GM12864 (cell line): ENCODE measurements around the gene NRXN2.

Experiments used
- DNase-seq: peaks from one replicate; pipeline ENCODE4 v3.0.0-alpha.2; 2011; ENCODE audit warnings: low read depth
- H3K4me3 ChIP-seq: 2 replicates; pipeline ENCODE4 v1.5.1; 2011; ENCODE audit warnings: mild to moderate bottlenecking, low read depth, low read length, control low read depth
- TF ChIP-seq, protein P1 (sequence below): IDR thresholded peaks from 2 replicates; pipeline ENCODE4 v1.5.1; 2011; ENCODE audit warnings: low read depth, mild to moderate bottlenecking, moderate library complexity, low read length, control low read depth, inconsistent platforms; ENCODE audit errors: missing control alignments

Gene NRXN2

DNA sequence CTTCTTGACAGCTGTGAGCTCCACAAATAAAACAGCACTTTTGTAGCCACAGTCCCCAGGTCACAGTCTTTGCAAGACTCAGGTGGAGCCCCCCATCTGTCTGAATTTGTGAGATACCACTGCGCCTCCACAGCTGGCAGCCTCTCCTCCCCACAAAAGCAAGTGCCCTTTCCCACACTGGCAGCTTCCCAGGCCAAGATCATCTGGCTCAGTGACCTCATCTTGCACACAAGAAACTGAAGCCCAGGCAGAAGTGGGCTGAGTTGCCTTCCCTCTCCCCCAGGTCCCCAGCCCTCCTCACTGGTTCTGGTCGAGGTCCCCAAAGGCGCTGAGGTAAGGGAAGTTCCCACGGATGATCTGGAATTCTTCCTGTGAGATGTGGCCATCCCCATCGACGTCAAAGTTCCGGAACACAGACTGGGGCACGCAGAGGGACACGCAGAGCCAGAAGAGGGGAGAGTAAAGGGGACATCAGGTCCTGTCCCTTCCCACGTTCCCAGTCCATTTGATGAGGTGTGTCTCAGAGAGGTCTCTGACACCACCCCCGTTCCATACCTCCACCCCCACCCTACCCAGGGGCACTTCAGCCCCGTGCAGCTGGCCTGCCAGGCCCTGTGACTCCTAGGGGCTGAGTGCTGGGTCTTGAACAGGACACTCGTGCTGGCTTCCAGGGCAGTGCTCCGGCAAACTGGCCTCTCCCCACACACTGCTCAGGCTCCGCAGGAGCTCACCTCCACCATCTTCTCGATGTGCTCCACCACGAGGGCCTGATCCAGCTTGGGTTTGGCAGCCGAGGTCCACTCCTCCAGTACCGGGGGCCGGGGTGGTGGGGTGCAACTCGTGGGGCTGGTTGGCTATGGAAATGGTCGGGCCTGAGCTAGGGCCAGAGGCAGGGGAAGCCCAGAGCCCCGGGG is 12.1 kb upstream of the NRXN2 start:
- no peak for DNase-seq

DNA sequence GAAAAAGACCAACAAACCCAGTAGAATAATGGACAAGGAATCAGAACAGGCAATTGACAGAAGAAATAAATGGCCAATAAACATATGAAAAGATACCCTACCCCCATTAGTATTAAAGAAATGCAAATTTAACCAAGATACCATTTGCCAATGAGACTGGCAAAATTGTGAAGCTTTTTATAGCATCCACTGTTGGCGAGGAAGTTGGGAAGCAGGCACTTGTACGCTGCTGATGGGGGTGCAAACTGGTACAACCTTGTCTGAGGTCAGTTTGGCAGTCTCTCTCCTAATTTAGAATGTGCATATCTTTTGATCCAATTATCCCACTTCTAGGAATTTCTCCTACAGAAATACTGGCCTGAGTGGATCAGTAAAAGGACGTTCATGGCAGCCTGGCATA is 8.6 kb upstream of the NRXN2 start:
- TF ChIP-seq, protein P1, sequence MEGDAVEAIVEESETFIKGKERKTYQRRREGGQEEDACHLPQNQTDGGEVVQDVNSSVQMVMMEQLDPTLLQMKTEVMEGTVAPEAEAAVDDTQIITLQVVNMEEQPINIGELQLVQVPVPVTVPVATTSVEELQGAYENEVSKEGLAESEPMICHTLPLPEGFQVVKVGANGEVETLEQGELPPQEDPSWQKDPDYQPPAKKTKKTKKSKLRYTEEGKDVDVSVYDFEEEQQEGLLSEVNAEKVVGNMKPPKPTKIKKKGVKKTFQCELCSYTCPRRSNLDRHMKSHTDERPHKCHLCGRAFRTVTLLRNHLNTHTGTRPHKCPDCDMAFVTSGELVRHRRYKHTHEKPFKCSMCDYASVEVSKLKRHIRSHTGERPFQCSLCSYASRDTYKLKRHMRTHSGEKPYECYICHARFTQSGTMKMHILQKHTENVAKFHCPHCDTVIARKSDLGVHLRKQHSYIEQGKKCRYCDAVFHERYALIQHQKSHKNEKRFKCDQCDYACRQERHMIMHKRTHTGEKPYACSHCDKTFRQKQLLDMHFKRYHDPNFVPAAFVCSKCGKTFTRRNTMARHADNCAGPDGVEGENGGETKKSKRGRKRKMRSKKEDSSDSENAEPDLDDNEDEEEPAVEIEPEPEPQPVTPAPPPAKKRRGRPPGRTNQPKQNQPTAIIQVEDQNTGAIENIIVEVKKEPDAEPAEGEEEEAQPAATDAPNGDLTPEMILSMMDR: no peak
- DNase-seq: no peak
- no peak overlapping the region for H3K4me3 ChIP-seq

More for the DNA sequence above, 12.1 kb upstream of the NRXN2 start:
- TF ChIP-seq, protein P1: no peak
- H3K4me3 ChIP-seq: no peak overlapping the region

DNA sequence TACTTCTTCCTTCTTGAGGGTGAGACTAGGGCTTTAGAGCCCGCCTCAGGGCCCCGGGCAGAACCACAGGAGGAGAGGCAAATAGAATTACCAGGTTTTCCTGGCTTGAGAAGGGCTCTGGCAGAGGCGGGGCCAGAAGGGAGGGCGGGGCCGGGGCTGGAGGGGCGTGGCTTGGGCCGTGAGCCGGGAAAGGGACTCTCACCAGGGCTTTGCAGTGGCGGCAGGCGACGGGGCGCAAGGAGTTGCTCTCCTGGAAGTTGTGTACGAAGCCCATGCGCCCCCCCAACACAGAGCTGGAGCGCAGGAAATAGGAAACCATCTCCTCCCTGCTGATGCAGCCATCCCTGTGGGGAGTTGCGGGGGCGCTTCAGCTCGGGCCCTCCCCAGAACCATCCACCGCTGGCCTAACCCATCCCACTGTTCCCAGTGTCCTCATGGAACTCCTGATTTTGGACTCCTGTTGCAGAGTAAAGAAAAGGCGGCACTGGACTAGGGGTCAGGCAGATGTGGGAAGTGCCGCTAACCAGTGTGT is 6.9 kb upstream of the NRXN2 start:
- no peak for DNase-seq
- TF ChIP-seq, protein P1: no peak
- H3K4me3 ChIP-seq: no peak overlapping the region

DNA sequence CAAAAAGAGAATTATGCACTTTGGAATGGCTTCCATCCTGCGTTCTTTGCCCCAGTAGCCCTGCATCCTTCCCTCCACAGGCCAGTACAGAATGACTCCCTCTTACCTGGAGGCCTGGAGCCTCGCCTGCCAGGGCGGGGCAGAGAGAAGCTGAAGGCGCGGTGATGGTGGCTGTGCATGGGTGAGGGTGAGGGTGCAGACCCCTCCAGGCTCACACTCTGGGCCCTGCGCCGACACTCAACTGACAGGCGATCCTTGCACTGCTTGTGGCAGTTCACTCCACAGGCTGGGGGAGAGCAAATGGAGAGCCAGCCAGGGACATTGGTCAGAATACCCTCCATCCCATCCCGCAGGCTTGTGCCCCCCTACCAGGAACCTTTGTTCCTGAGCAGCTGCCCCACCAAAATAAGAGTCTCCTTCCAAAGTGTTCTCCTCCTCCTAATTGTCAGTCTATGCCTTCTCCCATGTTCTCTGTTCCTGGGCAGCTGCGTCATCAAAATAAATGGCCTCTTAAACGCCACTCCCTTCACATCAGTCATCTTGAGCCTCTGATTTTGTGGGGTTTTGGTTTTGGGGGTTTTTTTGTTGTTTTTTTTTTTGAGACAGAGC is 5.9 kb upstream of the NRXN2 start:
- TF ChIP-seq, protein P1: no peak
- H3K4me3 ChIP-seq: no peak overlapping the region
- DNase-seq: no peak

DNA sequence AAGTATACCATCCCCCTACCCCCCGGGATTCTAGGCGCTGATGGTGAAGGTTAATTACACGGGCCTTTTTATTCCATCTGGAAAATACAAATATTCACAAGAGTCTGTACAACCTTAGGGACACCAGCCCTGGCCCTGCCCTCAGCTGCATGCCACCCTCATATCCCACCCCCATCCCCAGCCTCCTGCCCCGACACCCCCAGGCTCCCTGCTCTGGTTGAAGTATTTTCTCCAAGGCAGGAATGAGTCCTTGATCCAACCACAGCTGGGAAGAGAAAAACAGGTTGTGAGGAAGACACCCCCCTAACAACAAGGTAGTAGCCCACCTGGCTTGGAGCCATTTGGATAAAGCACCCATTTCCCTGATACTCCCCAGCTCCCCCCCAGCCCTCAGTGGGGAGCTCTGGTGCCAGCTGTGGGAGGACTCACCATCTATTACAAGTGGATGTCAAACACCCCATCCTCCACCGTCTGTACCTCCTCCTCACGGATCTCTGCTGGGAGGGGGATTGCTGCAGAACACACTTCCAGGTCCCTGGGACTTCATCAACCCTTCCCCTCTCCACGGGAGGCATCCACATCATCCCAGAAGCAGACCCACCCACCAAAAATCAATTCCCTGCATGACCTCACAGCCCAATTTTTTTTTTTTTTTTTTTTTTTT is 4.0 kb upstream of the NRXN2 start:
- DNase-seq: no peak
- TF ChIP-seq, protein P1: no peak
- H3K4me3 ChIP-seq: no peak overlapping the region

DNA sequence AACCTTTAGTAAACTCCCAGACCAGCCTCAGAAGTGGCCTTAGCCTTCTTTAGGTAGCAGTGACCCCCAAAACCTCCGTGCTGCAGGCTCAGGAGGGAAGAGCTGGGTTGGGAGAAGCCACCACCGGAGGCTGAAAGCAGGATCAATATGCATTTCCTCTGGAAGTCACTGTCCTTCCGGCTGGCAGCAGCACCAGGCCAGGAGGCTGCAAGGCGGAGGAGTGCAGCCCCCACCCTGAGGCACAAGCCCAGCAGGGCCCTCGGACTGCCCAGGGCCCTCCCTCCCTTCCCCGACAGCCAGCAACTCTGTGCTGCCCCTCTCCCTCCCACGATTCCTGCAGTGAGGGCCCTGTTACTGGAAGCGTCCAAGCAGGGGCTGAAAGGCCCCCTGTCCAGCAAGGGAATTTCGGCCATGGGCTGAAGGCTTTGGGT is 3.2 kb upstream of the NRXN2 start:
- TF ChIP-seq, protein P1: no peak
- H3K4me3 ChIP-seq: no peak overlapping the region
- no peak for DNase-seq
